ENCODE results near the gene ZMAT5.

DNA sequence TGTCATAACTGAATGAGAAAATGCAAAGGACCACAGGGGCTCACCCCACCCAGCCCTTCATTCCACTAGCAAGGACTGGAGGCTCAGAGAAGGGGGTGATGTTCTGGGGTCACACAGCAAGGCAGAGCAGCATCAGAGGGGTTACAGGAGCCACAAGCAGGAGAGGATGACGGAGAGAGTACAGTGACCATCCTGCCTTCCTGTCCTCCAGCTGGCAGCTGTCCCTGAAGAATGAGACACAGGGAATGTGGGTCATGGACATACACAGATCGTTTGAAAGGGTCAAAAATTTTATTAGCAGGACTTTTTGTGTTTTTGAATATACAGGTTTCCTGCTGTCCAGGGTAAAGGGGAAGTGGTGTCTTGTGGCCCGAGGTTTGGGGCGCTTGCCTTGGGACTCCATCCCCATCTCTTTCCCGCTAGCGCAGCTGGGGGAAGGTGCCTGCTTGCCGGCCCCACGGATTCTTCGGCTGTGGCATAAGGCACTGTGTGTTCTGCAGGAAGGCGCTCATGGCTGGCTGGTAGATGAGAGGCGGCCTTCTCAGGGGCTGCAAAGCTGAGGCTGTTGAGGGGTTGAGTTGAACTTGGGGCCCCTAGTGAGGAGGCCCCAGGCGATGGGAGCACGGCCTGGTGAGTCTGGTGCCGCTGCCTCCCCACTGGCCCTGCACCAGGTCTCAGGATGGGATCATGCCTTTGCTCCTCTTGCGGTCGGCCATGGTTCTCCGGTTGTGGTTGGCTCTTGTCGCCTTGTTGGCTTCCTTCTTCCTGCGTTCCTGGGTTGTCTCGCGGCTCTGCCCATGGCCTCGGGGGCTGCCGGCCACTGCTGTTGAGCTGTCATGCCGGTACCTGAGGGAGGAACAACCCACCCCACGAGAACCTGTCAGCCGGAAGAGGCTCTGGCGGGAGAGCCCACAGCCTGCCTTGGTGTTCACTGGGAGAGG lies 21.8 kb upstream of the ZMAT5 start:
- TF ChIP-seq, protein P1, sequence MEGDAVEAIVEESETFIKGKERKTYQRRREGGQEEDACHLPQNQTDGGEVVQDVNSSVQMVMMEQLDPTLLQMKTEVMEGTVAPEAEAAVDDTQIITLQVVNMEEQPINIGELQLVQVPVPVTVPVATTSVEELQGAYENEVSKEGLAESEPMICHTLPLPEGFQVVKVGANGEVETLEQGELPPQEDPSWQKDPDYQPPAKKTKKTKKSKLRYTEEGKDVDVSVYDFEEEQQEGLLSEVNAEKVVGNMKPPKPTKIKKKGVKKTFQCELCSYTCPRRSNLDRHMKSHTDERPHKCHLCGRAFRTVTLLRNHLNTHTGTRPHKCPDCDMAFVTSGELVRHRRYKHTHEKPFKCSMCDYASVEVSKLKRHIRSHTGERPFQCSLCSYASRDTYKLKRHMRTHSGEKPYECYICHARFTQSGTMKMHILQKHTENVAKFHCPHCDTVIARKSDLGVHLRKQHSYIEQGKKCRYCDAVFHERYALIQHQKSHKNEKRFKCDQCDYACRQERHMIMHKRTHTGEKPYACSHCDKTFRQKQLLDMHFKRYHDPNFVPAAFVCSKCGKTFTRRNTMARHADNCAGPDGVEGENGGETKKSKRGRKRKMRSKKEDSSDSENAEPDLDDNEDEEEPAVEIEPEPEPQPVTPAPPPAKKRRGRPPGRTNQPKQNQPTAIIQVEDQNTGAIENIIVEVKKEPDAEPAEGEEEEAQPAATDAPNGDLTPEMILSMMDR (IDR thresholded peaks at IDR 0.05; ENCODE audit: low read length): no peak
- TF ChIP-seq EZH2phosphoT487 (IDR thresholded peaks at IDR 0.05; ENCODE audit: low read length): no peak

Measured in MM.1S (cell line).